ENCODE data around the gene KIF20B.
A peak's percentile ranks its signal among the peaks of the same experiment; 100 is the strongest.
"Not testable (repeated sequence)": the region's sequence is repeated elsewhere in the genome, so short reads cannot be mapped to it uniquely, and the experiment has no call there.

Gene KIF20B

DNA sequence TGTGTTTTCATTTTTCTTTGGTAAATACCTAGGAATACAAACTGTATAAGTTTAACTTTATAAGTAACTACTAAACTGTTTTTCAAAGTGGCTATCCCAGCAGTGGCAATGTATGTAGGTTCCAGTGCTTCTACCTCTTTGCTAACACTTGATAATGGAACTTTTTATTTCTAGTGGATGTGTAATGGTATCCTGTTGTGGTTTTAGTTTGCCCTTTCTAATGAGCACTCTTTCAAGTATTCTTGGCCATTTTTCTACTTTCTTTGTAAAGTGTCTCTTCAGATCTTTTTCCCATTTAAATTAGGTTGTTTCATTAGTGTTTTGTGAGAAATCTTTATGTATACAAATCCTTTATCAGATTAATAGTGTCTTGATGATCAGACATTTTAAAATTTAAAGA, 4.6 kb downstream of the KIF20B start:
- peaks cover 46% of the 10 kb centered on the region for H3K4me1 Mint-ChIP-seq

DNA sequence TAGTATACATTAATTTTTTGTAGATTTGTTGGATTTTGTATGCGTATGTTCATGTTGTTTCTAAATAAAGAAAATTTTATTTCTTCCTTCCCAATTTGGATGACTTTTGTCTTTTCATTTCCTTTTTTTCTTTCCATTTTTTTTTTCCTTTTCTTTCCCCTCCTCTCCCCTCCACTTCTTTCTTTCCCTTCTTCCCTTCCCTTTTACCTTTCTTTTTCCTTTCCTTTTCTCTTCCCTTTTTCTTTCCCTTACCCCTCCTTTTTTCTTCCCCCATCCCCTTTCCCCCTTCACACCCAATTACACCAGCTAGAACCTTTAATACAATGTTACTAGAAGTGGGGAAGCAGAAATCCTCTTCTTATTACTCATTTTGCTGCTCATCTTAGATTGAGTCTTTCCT, 6.0 kb downstream of the KIF20B start:
- Mint-ChIP-seq H3K4me3 (no peak overlapping the region), H3K9me3 (no peaks in the 10 kb centered on the region), H3K4me1 (peaks cover 40% of the 10 kb centered on the region), H3K27ac (no peak overlapping the region), H3K27me3 (no peaks in the 10 kb centered on the region)
- no peak for ATAC-seq
- no peak for DNase-seq

More for the DNA sequence above, 4.6 kb downstream of the KIF20B start:
- Mint-ChIP-seq H3K27me3 (no peaks in the 10 kb centered on the region), H3K4me3 (peak overlapping the region; percentile 42 to 49), H3K9me3 (no peaks in the 10 kb centered on the region), H3K27ac (no peak overlapping the region)
- no peak for DNase-seq
- ATAC-seq, result no peak

- Mint-ChIP-seq H3K9me3 (no peaks in the 10 kb centered on the region), H3K4me1 (peaks cover 11% of the 10 kb centered on the region), H3K4me3 (no peak overlapping the region), H3K27me3 (no peaks in the 10 kb centered on the region), H3K27ac (no peak overlapping the region)
- no peak for ATAC-seq
- DNase-seq, result no peak
Observed at GRCh38 chr10:89710753-89711152, 9.4 kb downstream of the KIF20B start.

DNA sequence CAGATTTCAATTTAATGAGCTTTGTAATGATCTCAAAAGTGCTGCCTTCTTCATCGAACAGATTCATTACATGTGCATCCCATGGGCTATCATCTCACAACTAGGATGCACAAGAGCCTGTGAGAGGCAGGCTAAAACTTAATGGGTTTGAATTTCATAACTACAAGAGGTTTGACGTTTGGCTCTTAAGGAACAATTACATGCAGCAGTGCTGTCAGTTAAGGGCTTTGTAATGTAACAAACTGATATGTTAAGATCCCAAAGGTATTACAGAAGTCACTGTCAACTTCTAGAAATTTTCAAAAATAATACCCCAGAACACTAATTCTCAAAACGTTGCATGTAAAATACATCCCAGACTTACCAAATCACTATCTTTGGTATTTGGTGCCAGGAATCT, 33.2 kb downstream of the KIF20B start:
- ATAC-seq (no peak), DNase-seq (no peak)
- Mint-ChIP-seq H3K27ac (no peak overlapping the region), H3K9me3 (no peaks in the 10 kb centered on the region), H3K4me1 (no peaks in the 10 kb centered on the region), H3K27me3 (no peaks in the 10 kb centered on the region), H3K4me3 (no peak overlapping the region)

- ATAC-seq (no peak), DNase-seq (no peak)
- no peaks in the 10 kb centered on the region for H3K4me1 Mint-ChIP-seq
- H3K4me3 Mint-ChIP-seq, result no peak overlapping the region
- no peaks in the 10 kb centered on the region for H3K9me3 Mint-ChIP-seq
- no peaks in the 10 kb centered on the region for H3K27me3 Mint-ChIP-seq
- H3K27ac Mint-ChIP-seq, result peak overlapping the region in 1 of 2 donors; percentile 41
Observed at GRCh38 chr10:89738551-89739209, 37.3 kb downstream of the KIF20B start.

DNA sequence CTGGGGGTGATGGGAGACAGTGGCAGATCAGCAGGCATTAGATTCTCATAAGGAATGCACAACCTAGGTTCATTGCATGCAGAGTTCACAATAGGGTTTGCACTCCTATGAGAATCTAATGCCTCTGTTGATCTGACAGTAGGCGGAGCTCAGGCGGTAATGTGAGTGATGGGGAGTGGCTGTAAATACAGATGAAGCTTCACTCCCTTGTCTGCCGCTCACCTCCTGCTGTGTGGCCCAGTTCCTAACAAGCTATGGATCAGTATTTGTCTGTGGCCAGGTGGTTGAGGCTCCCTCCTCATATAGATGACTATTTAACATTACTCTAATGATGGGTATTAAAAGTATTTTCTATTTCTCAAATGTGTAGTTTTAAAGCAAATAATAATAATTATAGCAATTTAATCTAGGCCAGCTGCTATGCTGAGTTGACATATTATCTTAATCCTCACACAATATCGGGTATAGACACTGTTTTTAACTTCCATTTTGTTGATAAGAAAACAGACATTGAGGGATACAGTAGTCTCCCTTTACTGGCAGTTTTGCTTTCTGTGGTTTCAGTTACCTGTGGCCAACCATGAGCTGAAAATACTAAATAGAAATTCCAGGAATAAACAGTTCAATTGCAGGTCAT, 39.9 kb downstream of the KIF20B start:
- H3K4me3 Mint-ChIP-seq, result no peak overlapping the region
- H3K27ac Mint-ChIP-seq, result no peak overlapping the region
- ATAC-seq, result no peak

DNA sequence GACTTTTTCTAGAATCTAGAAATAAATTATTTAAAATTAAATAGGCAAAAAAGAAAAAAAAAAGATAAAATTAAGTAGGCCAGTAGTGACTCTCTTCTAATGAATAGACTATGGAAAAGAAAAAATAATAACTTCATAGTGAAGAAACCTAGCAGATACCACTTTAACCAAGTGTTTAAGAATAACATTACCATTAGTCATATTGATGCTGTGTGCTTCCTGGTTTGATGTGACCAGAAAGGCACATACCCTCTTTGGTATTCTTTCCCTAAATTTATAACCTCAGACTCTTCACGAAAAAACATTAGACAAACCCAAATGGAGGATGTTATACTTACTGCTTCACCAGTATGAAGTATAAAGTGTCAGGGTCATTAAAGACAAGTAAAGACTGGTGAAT, 42.6 kb downstream of the KIF20B start:
- no peaks in the 10 kb centered on the region for H3K4me1 Mint-ChIP-seq
- H3K27ac Mint-ChIP-seq, result no peak overlapping the region
- H3K27me3 Mint-ChIP-seq, result no peaks in the 10 kb centered on the region
- ATAC-seq (no peak), DNase-seq (no peak)
- H3K4me3 Mint-ChIP-seq, result no peak overlapping the region
- no peaks in the 10 kb centered on the region for H3K9me3 Mint-ChIP-seq

More for the DNA sequence above, 39.9 kb downstream of the KIF20B start:
- Mint-ChIP-seq H3K4me1 (no peaks in the 10 kb centered on the region), H3K9me3 (no peaks in the 10 kb centered on the region), H3K27me3 (no peaks in the 10 kb centered on the region)
- DNase-seq, result no peak

- Mint-ChIP-seq H3K4me3 (no peak overlapping the region), H3K9me3 (no peaks in the 10 kb centered on the region)
Observed at GRCh38 chr10:89745903-89746302, 44.5 kb downstream of the KIF20B start.

DNA sequence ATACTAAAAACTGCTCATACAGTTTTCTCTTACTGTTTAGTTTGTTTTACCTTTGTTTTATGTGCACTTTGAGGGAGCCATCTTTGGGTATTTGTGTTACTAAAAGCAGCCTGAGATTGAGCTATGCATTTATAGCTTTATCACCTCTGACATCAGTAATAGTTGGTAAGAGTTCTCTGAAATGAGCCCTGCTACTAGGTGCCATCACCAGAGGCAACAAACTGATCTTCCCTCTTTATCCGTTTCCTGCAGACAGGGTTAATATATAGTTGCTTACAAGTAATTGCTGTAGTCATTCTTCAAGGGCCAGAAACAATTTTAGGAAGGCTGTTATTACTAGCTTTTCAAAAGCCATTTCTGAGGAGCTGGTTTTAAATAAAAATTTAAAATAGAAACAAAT, 49.1 kb downstream of the KIF20B start:
- no peak for DNase-seq
- no peaks in the 10 kb centered on the region for H3K9me3 Mint-ChIP-seq
- H3K4me3 Mint-ChIP-seq, result no peak overlapping the region
- no peak overlapping the region for H3K27ac Mint-ChIP-seq
- no peak for ATAC-seq
- H3K4me1 Mint-ChIP-seq, result no peaks in the 10 kb centered on the region
- no peaks in the 10 kb centered on the region for H3K27me3 Mint-ChIP-seq

More at GRCh38 chr10:89745903-89746302, 44.5 kb downstream of the KIF20B start:
- ATAC-seq, result no peak
- Mint-ChIP-seq H3K4me1 (no peaks in the 10 kb centered on the region), H3K27ac (no peak overlapping the region), H3K27me3 (no peaks in the 10 kb centered on the region)
- no peak for DNase-seq

GRCh38 chr10:89755374-89755773, 54.0 kb downstream of the KIF20B start:
- ATAC-seq (no peak), DNase-seq (no peak)
- Mint-ChIP-seq H3K9me3 (no peaks in the 10 kb centered on the region), H3K4me1 (no peaks in the 10 kb centered on the region), H3K4me3 (no peak overlapping the region), H3K27me3 (no peaks in the 10 kb centered on the region), H3K27ac (no peak overlapping the region)

DNA sequence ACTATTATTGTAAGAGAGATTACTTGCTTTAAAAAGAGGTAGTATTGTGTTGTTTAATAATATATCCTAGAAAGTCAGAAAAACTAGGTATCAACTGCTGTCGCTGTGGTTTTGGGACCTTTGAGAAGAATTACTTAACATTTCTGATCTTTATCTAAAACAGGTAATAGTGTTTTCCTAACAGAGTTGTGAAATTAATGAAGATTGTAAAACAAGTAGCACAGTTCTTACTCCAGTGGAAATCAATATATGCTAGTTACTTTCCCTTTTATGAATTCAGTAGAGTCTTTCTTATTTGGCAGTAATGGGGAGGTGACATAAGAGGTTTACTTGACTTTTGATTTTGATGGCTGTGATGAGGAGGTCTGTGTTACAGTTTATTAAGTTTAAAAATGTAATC, 58.1 kb downstream of the KIF20B start:
- Mint-ChIP-seq H3K4me1 (no peaks in the 10 kb centered on the region), H3K9me3 (no peaks in the 10 kb centered on the region), H3K27me3 (no peaks in the 10 kb centered on the region), H3K27ac (no peak overlapping the region), H3K4me3 (no peak overlapping the region)
- ATAC-seq (no peak), DNase-seq (no peak)

- DNase-seq, H3K9me3 Mint-ChIP-seq, H3K4me1 Mint-ChIP-seq, H3K4me3 Mint-ChIP-seq, ATAC-seq, H3K27me3 Mint-ChIP-seq, H3K27ac Mint-ChIP-seq: not testable (repeated sequence)
Observed at GRCh38 chr10:89763671-89764070, 62.3 kb downstream of the KIF20B start.

- no peaks in the 10 kb centered on the region for H3K27me3 Mint-ChIP-seq
- ATAC-seq (no peak), DNase-seq (no peak)
- H3K27ac Mint-ChIP-seq, result peak overlapping the region in 1 of 2 donors; percentile 35
- no peaks in the 10 kb centered on the region for H3K9me3 Mint-ChIP-seq
- no peaks in the 10 kb centered on the region for H3K4me1 Mint-ChIP-seq
- H3K4me3 Mint-ChIP-seq, result no peak overlapping the region
Observed at GRCh38 chr10:89771684-89772083, 70.3 kb downstream of the KIF20B start.

DNA sequence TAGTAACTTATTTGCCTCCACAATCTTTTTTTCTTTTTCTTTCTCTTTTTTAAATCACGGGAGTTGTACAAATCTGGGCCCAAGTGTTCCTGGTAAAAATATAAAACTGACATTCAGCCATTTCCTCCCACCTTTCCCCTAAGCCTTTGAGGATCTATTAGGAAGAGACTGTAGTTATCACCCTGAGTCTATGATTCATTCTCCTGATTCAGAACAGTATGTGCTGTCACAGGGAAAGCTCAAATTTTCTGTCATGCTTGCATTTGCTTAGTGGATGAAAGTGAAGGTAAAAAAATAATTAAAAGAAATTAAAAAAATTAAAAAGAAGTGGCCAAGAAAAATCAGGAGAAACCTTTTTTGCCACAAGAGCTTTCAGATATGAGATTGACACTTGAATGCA, 71.7 kb downstream of the KIF20B start:
- ATAC-seq, result no peak
- no peak overlapping the region for H3K4me3 Mint-ChIP-seq
- no peaks in the 10 kb centered on the region for H3K4me1 Mint-ChIP-seq
- H3K27ac Mint-ChIP-seq, result no peak overlapping the region
- no peaks in the 10 kb centered on the region for H3K27me3 Mint-ChIP-seq
- DNase-seq, result no peak
- no peaks in the 10 kb centered on the region for H3K9me3 Mint-ChIP-seq

- ATAC-seq (no peak), DNase-seq (no peak)
- Mint-ChIP-seq H3K9me3 (no peaks in the 10 kb centered on the region), H3K4me3 (no peak overlapping the region), H3K4me1 (no peaks in the 10 kb centered on the region), H3K27me3 (no peaks in the 10 kb centered on the region), H3K27ac (no peak overlapping the region)
Observed at GRCh38 chr10:89776665-89777064, 75.3 kb downstream of the KIF20B start.

DNA sequence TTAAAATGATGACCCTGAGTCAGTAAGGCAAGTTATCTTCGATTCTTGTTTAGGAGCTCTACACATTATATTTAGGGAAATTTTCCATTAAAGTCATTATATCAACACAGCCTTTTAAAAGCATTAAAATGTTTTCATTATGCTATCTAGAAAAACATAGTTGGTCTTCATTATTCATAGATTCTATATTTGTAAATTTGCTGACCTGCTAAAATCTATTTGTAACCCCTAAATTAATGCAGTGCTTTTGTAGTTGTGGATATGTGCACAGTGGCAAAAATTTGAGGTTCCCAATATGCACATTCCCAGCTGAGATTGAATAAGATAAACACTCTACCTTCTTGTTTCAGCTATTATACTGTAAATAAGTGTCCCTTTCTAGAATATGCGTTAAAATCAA, 81.1 kb downstream of the KIF20B start:
- H3K4me1 Mint-ChIP-seq, result no peaks in the 10 kb centered on the region
- H3K4me3 Mint-ChIP-seq, result no peak overlapping the region
- DNase-seq (no peak), ATAC-seq (no peak)
- no peaks in the 10 kb centered on the region for H3K27me3 Mint-ChIP-seq
- no peaks in the 10 kb centered on the region for H3K9me3 Mint-ChIP-seq
- H3K27ac Mint-ChIP-seq, result no peak overlapping the region

- Mint-ChIP-seq H3K27me3 (no peaks in the 10 kb centered on the region), H3K27ac (no peak overlapping the region), H3K4me3 (no peak overlapping the region), H3K9me3 (no peaks in the 10 kb centered on the region), H3K4me1 (no peaks in the 10 kb centered on the region)
- DNase-seq (no peak), ATAC-seq (no peak)
Observed at GRCh38 chr10:89783406-89783805, 82.0 kb downstream of the KIF20B start.

All from stimulated activated naive CD8-positive, alpha-beta T cell treated with anti-CD3 and anti-CD28 coated beads, Interleukin-15, amount 100 ng/mL, for 72 hours (primary cell).